Mucosa of descending colon (tissue), 3 donors: ENCODE measurements around the gene FAM53C. TPM values are rescaled to one million over a fixed set of nuclear protein-coding genes. Genes with fewer than 3 reads are reported as not detected.

Experiments
- ATAC-seq: fragments of 200-7000 bp; cut with Tn5 transposase; one replicate; pipeline ENCODE4 v1.9.1; 2020; ENCODE audit warnings: mild to moderate bottlenecking, moderate library complexity
- DNase-seq, 3 donors: peaks; one replicate each; pipeline ENCODE4 v3.0.0-alpha.2; 2020
- H3K36me3 ChIP-seq: fragments of 200-600 bp; one replicate; pipeline ENCODE4 v1.8.0; 2021; ENCODE audit warnings: low read depth, mild to moderate bottlenecking
- H3K4me1 ChIP-seq: fragments of 200-600 bp; one replicate; pipeline ENCODE4 v1.8.0; 2021; ENCODE audit warnings: low read depth, mild to moderate bottlenecking
- H3K4me3 ChIP-seq: fragments of 200-600 bp; one replicate; pipeline ENCODE4 v1.8.0; 2021; ENCODE audit warnings: mild to moderate bottlenecking
- H3K9me3 ChIP-seq: fragments of 200-600 bp; one replicate; pipeline ENCODE4 v1.8.0; 2021; ENCODE audit warnings: mild to moderate bottlenecking
- CTCF ChIP-seq: fragments of 200-600 bp; IDR thresholded peaks from one replicate; pipeline ENCODE4 v1.8.0; 2022; ENCODE audit warnings: antibody characterized with exemption, mild to moderate bottlenecking
- intact Hi-C, 2 donors: fragments of 100-400 bp; cut with DNase I in 1 of 2; cut with micrococcal nuclease in 1 of 2; formaldehyde crosslinking; loops; one replicate each; pipeline versions ENCODE4 v1.11.0 to v1.11.1; 2022; cut with DNase I, micrococcal nuclease
- long read RNA-seq, 2 donors: library from polyadenylated mRNA; unstranded; transcript quantifications; one replicate each; pipeline ENCODE4 v2.0.0, GENCODE V29; 2019 to 2021
- total RNA-seq, 3 donors: library from RNA; stranded (reverse); fragmentation: NEBNext Ultra II Directional in 2 of 3; extraction: Animal tissue kit (Norgen Biotek cat#: 25700) in 2 of 3; gene quantifications; one replicate each; pipeline versions ENCODE4 v1.2.1 to v1.2.4, GENCODE V29; 2021 to 2023
- donor health status: DM: no; HTN: no; CAD: no; lungs with moderate emphysema.
- donor health status: DM: no; HTN: no; CAD: no.
- donor health status: DM: no; HTN: yes; CAD: no.

FAM53C gene
- total RNA-seq, result 10 to 100 TPM; 14.4 to 33.5 (median 14.5) TPM
- long read RNA-seq, donor 1, full-length matches to known transcripts, result 13 of 48 reads
- long read RNA-seq, donor 1, partial matches to known transcripts, result 15 of 48 reads
- long read RNA-seq, donor 1, other reads (novel, unspliced or antisense), result 20 of 48 reads
- long read RNA-seq, donor 2, full-length matches to known transcripts, result 1 of 1 reads
- long read RNA-seq, donor 2, partial matches to known transcripts, result 0 of 1 reads
- long read RNA-seq, donor 2, other reads (novel, unspliced or antisense), result 0 of 1 reads

DNA sequence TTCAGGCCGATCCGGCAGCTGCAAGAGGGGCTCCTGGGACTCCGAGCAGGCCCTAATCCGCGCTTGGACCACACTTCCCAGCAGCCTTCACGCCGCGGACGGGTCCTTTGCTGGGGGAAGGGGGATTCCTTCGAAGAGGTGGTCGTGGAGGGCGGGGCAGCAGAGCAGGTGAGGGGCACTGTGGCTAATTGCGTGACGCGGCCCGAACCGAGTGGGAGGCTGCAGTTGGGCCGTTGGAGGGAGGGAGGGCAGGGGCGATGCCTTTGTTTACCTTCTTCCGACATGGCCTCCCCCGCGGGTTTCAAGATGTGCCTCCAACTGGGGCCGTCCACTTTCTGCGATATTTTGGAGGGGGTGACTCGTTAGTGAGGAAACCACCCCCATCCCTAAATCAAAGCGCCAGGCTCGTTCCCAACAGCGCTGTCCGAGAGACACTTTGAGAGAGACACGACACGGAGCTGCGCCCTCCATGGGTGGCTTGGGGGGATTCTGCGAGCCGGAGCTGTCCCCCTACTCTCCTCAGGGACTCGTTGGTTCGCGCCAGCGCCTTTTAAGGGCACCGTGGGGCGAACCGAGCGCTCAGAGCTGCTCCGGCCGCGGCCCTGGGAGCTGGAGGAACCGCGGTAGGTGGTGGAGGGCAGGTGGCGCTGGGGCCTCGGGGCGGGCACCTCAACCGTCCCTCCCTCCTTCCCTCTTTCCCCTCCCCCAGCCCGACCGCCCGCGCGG, at the start of gene FAM53C:
Gene FAM53C (plus strand): TSS at position 582 of the 726 bp plus-strand sequence. CDS start 3,070 bp downstream, outside the sequence.
- Histone ChIP-seq H3K4me1 (peaks cover 5% of the 10 kb centered on the region), H3K4me3 (peak within 1 kb of the TSS; percentile 56), H3K36me3 (no peaks in the 10 kb centered on the region), H3K9me3 (no peaks in the 10 kb centered on the region)
- TF ChIP-seq CTCF, result no peak
- ATAC-seq (peak; percentile 96), DNase-seq (peak; percentile 91 to 96 (median 94))
- intact Hi-C loops, result no loop called here

DNA sequence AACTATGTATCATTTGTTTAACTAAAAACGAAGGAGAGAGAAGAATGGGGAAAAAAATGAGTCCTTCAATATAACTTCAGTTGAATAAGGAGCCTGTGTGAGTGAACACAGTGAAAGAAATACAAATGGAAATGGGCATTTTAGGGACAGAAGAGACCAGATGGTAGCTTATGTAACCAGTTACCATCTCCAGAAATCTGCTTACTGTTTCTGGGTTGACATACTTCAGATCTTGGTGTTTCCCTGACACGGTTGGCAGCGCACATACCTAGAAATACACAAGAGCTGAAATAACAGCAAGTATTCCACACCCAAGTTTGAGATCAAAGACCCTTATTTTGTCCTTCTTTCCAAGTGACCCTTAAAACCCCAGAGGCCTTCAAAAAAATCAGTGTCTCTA, 48.8 kb upstream of the FAM53C start:
- Histone ChIP-seq H3K4me1 (no peaks in the 10 kb centered on the region), H3K4me3 (no peak overlapping the region), H3K9me3 (no peaks in the 10 kb centered on the region), H3K36me3 (no peaks in the 10 kb centered on the region)
- DNase-seq, result no peak
- intact Hi-C loops, result no loop called here
- no peak for ATAC-seq
- no peak for TF ChIP-seq CTCF

DNA sequence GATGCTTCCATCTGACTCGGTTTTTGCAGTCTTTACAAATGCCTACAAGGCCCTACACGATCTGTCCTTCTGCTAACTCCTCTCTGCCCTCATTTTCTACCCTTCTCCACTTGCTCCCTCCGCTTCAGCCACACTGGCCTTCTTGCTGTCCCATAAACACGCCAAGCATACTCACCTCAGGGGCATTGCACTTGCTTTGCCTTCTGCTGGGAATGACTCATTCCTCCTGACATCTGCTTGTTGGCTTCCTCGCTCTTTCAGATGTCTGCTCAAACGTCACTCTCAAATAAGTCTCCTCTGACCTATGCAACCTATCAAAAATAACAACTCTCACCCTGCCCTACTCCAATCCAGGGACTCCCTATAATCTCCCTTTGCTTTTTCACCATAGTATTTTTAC, 34.7 kb upstream of the FAM53C start:
- Histone ChIP-seq H3K9me3 (no peaks in the 10 kb centered on the region), H3K4me3 (no peak overlapping the region), H3K36me3 (no peaks in the 10 kb centered on the region), H3K4me1 (no peaks in the 10 kb centered on the region)
- no peak for DNase-seq
- no peak for TF ChIP-seq CTCF
- intact Hi-C loops, result no loop called here
- no peak for ATAC-seq

- TF ChIP-seq CTCF, result no peak
- ATAC-seq (no peak), DNase-seq (no peak)
- intact Hi-C loops, result no loop called here
- no peak overlapping the region for H3K4me3 ChIP-seq
- no peaks in the 10 kb centered on the region for H3K36me3 ChIP-seq
- H3K4me1 ChIP-seq, result no peaks in the 10 kb centered on the region
- H3K9me3 ChIP-seq, result no peaks in the 10 kb centered on the region
These were observed 32.3 kb upstream of the FAM53C start for GRCh38 chr5:138305797-138306196.

GRCh38 chr5:138315751-138316278, 22.3 kb upstream of the FAM53C start:
- Histone ChIP-seq H3K36me3 (no peaks in the 10 kb centered on the region), H3K4me1 (no peaks in the 10 kb centered on the region), H3K9me3 (no peaks in the 10 kb centered on the region), H3K4me3 (no peak overlapping the region)
- DNase-seq, result no peak
- intact Hi-C loops, result no loop called here
- no peak for TF ChIP-seq CTCF
- ATAC-seq, result no peak
